Fibroblast of skin of left biceps (primary cell): ENCODE results near the gene ABHD2.
"Not testable (repeated sequence)": the region's sequence is repeated elsewhere in the genome, so short reads cannot be mapped to it uniquely, and the experiment has no call there.

Experiments
- DNase-seq, 2 experiments: peaks; one replicate each; pipeline ENCODE4 v3.0.0-alpha.2; 2013; ENCODE audit warnings: low read depth in 2 of 2

Gene ABHD2

GRCh38 chr15:89075101-89075640 lies 13.1 kb upstream of the ABHD2 start:
- no peak for DNase-seq

GRCh38 chr15:89075846-89076245 lies 12.4 kb upstream of the ABHD2 start:
- DNase-seq, result no peak

- no peak for DNase-seq
Measured at GRCh38 chr15:89077750-89078149, 10.5 kb upstream of the ABHD2 start.

- DNase-seq, result no peak
Measured at GRCh38 chr15:89078851-89079810, 9.1 kb upstream of the ABHD2 start.

- DNase-seq, result no peak
Measured at GRCh38 chr15:89081878-89082277, 6.4 kb upstream of the ABHD2 start.

GRCh38 chr15:89083246-89083645 lies 5.0 kb upstream of the ABHD2 start:
- no peak for DNase-seq

GRCh38 chr15:89085289-89085926 lies 2.8 kb upstream of the ABHD2 start:
- DNase-seq, result no peak

GRCh38 chr15:89085933-89086332 lies 2.3 kb upstream of the ABHD2 start:
- not testable (repeated sequence) for DNase-seq

GRCh38 chr15:89086390-89086789 lies 1.9 kb upstream of the ABHD2 start:
- not testable (repeated sequence) for DNase-seq

GRCh38 chr15:89087161-89087829 lies 961 bp upstream of the ABHD2 start:
- DNase-seq, result no peak

GRCh38 chr15:89088605-89089315 lies 504 bp downstream of the ABHD2 start:
- DNase-seq, result no peak

GRCh38 chr15:89089316-89090230 lies 1.3 kb downstream of the ABHD2 start:
- no peak for DNase-seq

GRCh38 chr15:89090791-89091626 lies 2.8 kb downstream of the ABHD2 start:
- no peak for DNase-seq

- no peak for DNase-seq
Measured at GRCh38 chr15:89091627-89092220, 3.5 kb downstream of the ABHD2 start.

GRCh38 chr15:89093509-89093908 lies 5.3 kb downstream of the ABHD2 start:
- DNase-seq, result no peak

- DNase-seq, result no peak
Measured at GRCh38 chr15:89095073-89095472, 6.8 kb downstream of the ABHD2 start.

GRCh38 chr15:89095556-89095955 lies 7.3 kb downstream of the ABHD2 start:
- no peak for DNase-seq

- DNase-seq, result no peak
Measured at GRCh38 chr15:89096664-89097063, 8.4 kb downstream of the ABHD2 start.

GRCh38 chr15:89097313-89097712 lies 9.1 kb downstream of the ABHD2 start:
- no peak for DNase-seq
